ENCODE data around the gene FAM217B.

The FAM217B gene

GRCh38 chr20:59983076-59983475 lies 42.9 kb downstream of the FAM217B start:
- DNase-seq, result no peak

- no peak for DNase-seq
Measured at GRCh38 chr20:59984541-59984940, 44.4 kb downstream of the FAM217B start.

GRCh38 chr20:59985164-59985563 lies 45.0 kb downstream of the FAM217B start:
- DNase-seq, result no peak

GRCh38 chr20:59985864-59986263 lies 45.7 kb downstream of the FAM217B start:
- peak; percentile 27 for DNase-seq

- DNase-seq, result no peak
Measured at GRCh38 chr20:59987135-59987534, 46.9 kb downstream of the FAM217B start.

- peak; percentile 8 for DNase-seq
Measured at GRCh38 chr20:59988141-59988540, 48.0 kb downstream of the FAM217B start.

DNA sequence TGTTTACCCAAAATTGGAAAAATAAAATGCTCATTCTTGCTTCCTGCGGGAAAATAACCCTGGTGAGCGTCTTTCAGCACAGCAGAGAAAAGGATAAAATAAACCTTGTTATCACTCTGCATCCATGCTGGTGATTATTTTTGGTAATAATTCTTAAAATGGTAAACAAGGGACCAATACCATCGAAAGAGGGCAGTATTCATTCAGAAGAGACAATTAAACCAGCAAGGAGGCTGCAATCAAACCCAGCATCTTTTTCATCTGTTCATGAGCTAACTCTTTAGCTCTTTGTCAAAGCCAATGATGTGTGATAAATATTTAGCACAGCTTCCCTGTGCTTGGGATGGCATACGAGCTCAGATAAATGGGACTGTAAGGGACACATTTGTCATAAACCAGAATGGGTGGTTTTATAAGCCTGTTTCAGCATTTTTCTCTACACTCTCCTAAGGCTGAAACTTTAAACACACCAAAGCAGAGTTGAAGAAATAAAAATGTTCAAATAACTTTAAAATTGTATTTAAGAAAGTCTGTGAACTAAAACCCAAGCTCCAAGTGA lies 52.4 kb downstream of the FAM217B start:
- DNase-seq, result no peak

DNA sequence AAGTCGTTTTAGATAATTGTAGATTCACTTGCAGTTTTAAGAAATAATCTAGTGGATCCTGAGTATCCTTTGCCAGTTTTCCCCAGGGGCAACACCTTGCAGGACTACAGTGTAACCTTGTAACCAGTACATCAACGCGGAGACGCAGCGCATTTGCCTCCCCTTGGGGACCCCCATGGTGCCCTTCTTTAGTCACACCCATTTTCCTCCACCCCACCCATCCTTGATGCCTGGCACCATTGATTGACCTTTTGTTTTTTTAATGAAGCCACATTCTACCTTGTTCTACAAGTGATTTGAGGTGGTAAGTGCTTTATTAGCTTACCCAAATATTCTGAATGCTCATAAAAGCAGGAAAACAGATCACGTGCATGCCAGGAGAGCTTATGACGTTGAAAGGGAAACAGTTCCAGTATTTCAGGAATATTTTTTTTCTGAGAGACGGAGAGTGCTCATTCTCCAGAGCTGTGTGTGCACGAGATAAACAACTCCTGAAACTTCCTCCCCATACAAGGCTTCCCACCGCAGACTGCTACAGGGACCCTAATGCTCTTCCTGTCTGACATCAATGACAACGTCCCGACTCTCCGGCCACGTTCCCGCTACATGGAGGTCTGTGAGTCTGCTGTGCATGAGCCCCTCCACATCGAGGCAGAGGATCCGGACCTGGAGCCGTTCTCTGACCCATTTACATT lies 53.7 kb downstream of the FAM217B start:
- DNase-seq, result no peak

- DNase-seq, result peak; percentile 65
Measured at GRCh38 chr20:59994697-59995122, 54.5 kb downstream of the FAM217B start.

DNA sequence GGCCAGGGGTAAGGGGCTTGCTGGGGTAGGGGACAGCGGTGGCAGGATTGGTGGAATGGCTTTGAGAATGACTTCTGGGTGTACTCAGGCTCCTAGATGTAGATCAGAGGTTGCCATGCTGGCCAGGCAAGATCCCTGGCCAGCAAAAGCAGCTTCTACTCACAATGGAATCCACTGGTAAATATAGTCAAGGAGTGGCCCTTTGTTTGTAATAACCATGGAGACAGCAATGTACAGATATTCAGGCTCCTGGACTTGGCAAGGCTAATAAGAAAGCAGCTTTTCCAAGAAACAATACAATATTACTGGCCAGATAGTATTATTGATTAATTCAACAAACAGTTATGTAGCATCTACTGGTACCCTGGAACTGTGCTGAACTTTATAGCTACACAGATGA lies 55.9 kb downstream of the FAM217B start:
- no peak for DNase-seq

- DNase-seq, result no peak
Measured at GRCh38 chr20:59997896-59998295, 57.7 kb downstream of the FAM217B start.

Measured in NCI-H2029 (cell line).